SU-DHL-6 (cell line): Measurements from ENCODE around the gene SRD5A3.

Source experiments
- H2AFZ ChIP-seq: fragments of 200-600 bp; sonication (generic); 2 replicates; pipeline ENCODE4 v1.6.1; 2014; ENCODE audit warnings: low read depth, mild to moderate bottlenecking, moderate library complexity, mixed read lengths, antibody characterized with exemption, low read length; ENCODE audit not compliant: severe bottlenecking
- H3F3A ChIP-seq: fragments of 200-600 bp; shearing (Covaris generic); 2 replicates; pipeline ENCODE4 v1.6.0; 2016; ENCODE audit warnings: antibody characterized with exemption, mild to moderate bottlenecking; ENCODE audit not compliant: insufficient read depth
- H3K27ac ChIP-seq: fragments of 200-600 bp; sonication (generic); 2 replicates; pipeline ENCODE4 v1.5.1; 2016; ENCODE audit warnings: low read depth, mild to moderate bottlenecking, low read length, moderate library complexity, mixed read lengths
- H3K27me3 ChIP-seq: fragments of 200-600 bp; sonication (generic), shearing (Covaris generic); 2 replicates; pipeline ENCODE4 v1.6.0; 2014; ENCODE audit warnings: mild to moderate bottlenecking, low read length
- H3K36me3 ChIP-seq: fragments of 200-600 bp; sonication (generic); 2 replicates; pipeline ENCODE4 v1.6.1; 2014; ENCODE audit warnings: mild to moderate bottlenecking, low read length, mixed read lengths
- H3K4me2 ChIP-seq: fragments of 300-600, 200-600 bp; shearing (Covaris generic), sonication (generic); 2 replicates; pipeline ENCODE4 v1.6.0; 2014; ENCODE audit warnings: low read length, low read depth, mild to moderate bottlenecking; ENCODE audit not compliant: poor library complexity, severe bottlenecking
- H3K4me3 ChIP-seq: fragments of 200-600 bp; sonication (generic); 2 replicates; pipeline ENCODE4 v1.5.1; 2014; ENCODE audit warnings: antibody characterized with exemption, low read length, mild to moderate bottlenecking, mixed read lengths; ENCODE audit not compliant: insufficient read depth, poor library complexity, severe bottlenecking
- H3K79me2 ChIP-seq: fragments of 200-600 bp; sonication (generic); 2 replicates; pipeline ENCODE4 v1.6.1; 2014; ENCODE audit warnings: mild to moderate bottlenecking, low read length, moderate library complexity; ENCODE audit not compliant: insufficient read depth
- H3K9ac ChIP-seq: fragments of 200-600 bp; sonication (generic); 2 replicates; pipeline ENCODE4 v1.7.0; 2014; ENCODE audit warnings: mild to moderate bottlenecking, low read length
- H3K9me2 ChIP-seq: fragments of 200-600 bp; sonication (generic); replicated peaks from 2 replicates; pipeline ENCODE4 v1.6.1; 2014; ENCODE audit warnings: low read length; ENCODE audit not compliant: insufficient read depth
- H3K9me3 ChIP-seq: fragments of 200-600 bp; sonication (generic); 2 replicates; pipeline ENCODE4 v1.6.1; 2014; ENCODE audit warnings: low read length, mixed read lengths; ENCODE audit not compliant: insufficient read depth
- H4K20me1 ChIP-seq: fragments of 200-600 bp; sonication (generic); 2 replicates; pipeline ENCODE4 v1.6.1; 2014; ENCODE audit warnings: low read depth, mild to moderate bottlenecking, antibody characterized with exemption, low read length, moderate library complexity, mixed read lengths
- EZH2phosphoT487 ChIP-seq: fragments of 200-600 bp; sonication (generic), shearing (Covaris generic); conservative IDR thresholded peaks from 2 replicates; pipeline ENCODE4 v1.6.1; 2018; ENCODE audit warnings: mild to moderate bottlenecking, antibody characterized with exemption, low read length, moderate library complexity, mixed read lengths
- TF ChIP-seq, protein P1 (sequence below): fragments of 200-600 bp; sonication (generic); IDR thresholded peaks from one replicate; pipeline ENCODE4 v1.5.1; 2017; ENCODE audit warnings: antibody characterized with exemption, mild to moderate bottlenecking, low read length, moderate library complexity; ENCODE audit not compliant: insufficient read depth, poor library complexity, severe bottlenecking

The SRD5A3 gene

DNA sequence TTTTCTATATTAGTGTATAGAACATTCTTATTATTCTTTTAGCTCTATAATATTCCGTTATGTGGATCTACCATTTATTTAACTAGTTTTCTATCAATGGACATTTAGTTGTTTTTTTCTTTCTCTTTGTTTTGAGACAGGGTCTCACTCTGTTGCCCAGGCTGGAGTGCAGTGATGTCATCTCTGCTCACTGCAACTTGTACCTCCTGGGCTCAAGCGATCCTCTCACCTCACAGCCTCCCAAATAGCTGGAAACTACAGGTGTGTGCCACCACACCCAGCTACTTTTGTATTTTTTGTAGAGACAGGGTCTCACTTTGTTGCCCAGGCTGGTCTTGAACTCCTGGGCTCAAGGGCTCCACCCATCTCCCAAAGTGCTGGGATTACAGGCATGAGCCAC lies 60.5 kb downstream of the SRD5A3 start:
- Histone ChIP-seq H4K20me1 (no peaks in the 10 kb centered on the region), H3K79me2 (peaks cover 86% of the 10 kb centered on the region), H3K9me2 (no peaks in the 10 kb centered on the region), H3K36me3 (peaks cover 3% of the 10 kb centered on the region; the same call in 1 of the 2 replicates), H3K27me3 (no peaks in the 10 kb centered on the region), H3K27ac (no peak overlapping the region), H3K4me3 (no peak overlapping the region), H3F3A (no peaks in the 10 kb centered on the region), H3K9ac (no peak overlapping the region), H3K9me3 (no peaks in the 10 kb centered on the region), H2AFZ (no peak overlapping the region), H3K4me2 (no peak overlapping the region)
- TF ChIP-seq, protein P1, sequence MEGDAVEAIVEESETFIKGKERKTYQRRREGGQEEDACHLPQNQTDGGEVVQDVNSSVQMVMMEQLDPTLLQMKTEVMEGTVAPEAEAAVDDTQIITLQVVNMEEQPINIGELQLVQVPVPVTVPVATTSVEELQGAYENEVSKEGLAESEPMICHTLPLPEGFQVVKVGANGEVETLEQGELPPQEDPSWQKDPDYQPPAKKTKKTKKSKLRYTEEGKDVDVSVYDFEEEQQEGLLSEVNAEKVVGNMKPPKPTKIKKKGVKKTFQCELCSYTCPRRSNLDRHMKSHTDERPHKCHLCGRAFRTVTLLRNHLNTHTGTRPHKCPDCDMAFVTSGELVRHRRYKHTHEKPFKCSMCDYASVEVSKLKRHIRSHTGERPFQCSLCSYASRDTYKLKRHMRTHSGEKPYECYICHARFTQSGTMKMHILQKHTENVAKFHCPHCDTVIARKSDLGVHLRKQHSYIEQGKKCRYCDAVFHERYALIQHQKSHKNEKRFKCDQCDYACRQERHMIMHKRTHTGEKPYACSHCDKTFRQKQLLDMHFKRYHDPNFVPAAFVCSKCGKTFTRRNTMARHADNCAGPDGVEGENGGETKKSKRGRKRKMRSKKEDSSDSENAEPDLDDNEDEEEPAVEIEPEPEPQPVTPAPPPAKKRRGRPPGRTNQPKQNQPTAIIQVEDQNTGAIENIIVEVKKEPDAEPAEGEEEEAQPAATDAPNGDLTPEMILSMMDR = no peak
- TF ChIP-seq EZH2phosphoT487 = no peak

DNA sequence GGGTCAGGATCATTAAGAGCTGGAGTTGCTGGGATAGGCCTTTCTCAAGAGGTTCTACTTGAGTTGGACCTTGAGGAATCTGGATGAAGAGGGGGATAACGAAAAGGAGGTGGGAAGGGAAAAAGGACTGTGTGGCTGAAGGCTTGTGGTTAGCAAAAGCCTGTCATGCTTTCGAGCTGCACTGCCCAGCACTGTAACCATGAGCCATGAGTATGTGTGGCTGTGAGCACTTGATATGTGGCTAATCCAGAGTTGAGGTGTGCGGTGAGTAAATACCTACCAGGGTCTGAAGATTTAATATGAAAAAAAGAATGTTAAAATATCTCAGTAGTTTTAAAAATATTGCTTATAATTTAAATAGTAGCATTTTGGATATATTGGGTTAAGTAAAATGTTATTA lies 61.1 kb downstream of the SRD5A3 start:
- Histone ChIP-seq H3K4me3 (no peak overlapping the region), H3K9me2 (no peaks in the 10 kb centered on the region), H3K4me2 (no peak overlapping the region), H3K36me3 (peaks cover 3% of the 10 kb centered on the region; the same call in 1 of the 2 replicates), H3K9ac (no peak overlapping the region), H3K79me2 (peaks cover 85% of the 10 kb centered on the region), H2AFZ (no peak overlapping the region), H3K9me3 (no peaks in the 10 kb centered on the region), H3F3A (no peaks in the 10 kb centered on the region), H4K20me1 (no peaks in the 10 kb centered on the region), H3K27ac (no peak overlapping the region), H3K27me3 (no peaks in the 10 kb centered on the region)
- TF ChIP-seq, protein P1 = no peak
- no peak for TF ChIP-seq EZH2phosphoT487

DNA sequence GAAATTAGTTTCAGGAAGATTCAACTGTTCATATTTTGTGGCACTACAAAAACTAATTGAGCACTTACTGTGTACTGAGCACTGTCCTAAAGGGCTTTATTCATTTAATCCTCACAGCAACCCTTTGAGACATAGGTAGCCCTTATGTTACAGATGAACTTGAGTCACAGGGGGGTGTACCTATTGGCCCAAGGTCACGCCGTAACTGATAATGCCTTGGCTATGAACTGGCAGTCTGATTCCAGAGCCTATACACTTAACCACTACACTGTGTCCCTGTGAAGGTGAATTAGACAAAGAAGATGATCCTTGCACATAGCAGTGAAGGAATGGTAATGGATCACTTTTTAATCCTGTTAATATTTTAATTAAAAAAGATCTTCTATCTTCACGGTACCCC lies 61.7 kb downstream of the SRD5A3 start:
- Histone ChIP-seq H3K9me3 (no peaks in the 10 kb centered on the region), H3K4me2 (no peak overlapping the region), H2AFZ (no peak overlapping the region), H3F3A (no peaks in the 10 kb centered on the region), H3K9ac (no peak overlapping the region), H3K4me3 (no peak overlapping the region), H3K79me2 (peaks cover 85% of the 10 kb centered on the region), H3K9me2 (no peaks in the 10 kb centered on the region), H3K36me3 (peaks cover 3% of the 10 kb centered on the region; the same call in 1 of the 2 replicates), H3K27me3 (no peaks in the 10 kb centered on the region), H4K20me1 (no peaks in the 10 kb centered on the region), H3K27ac (no peak overlapping the region)
- no peak for TF ChIP-seq EZH2phosphoT487
- TF ChIP-seq, protein P1 = no peak
